NCI-H460 (cell line): ENCODE results near the gene MAP3K5. TPM values are rescaled to one million over a fixed set of nuclear protein-coding genes. Genes with fewer than 3 reads are reported as not detected.

Source experiments
- DNase-seq: peaks from one replicate; pipeline ENCODE4 v3.0.0-alpha.2; 2016; ENCODE audit warnings: low read depth; ENCODE audit errors: extremely low read depth
- total RNA-seq: library from RNA; depleted of rRNA; stranded (reverse); fragments of >200 nt; shearing (Covaris generic); gene quantifications from 2 replicates; pipeline ENCODE4 v1.2.3, GENCODE V29; 2014

The MAP3K5 gene
- total RNA-seq, 1 experiment from 2014 or later: 6.8 TPM

GRCh38 chr6:136549300-136550044, 242.8 kb downstream of the MAP3K5 start:
- DNase-seq: no peak

GRCh38 chr6:136548582-136549299, 243.5 kb downstream of the MAP3K5 start:
- no peak for DNase-seq

GRCh38 chr6:136547871-136548270, 244.4 kb downstream of the MAP3K5 start:
- DNase-seq: no peak

GRCh38 chr6:136547336-136547735, 244.9 kb downstream of the MAP3K5 start:
- no peak for DNase-seq

DNA sequence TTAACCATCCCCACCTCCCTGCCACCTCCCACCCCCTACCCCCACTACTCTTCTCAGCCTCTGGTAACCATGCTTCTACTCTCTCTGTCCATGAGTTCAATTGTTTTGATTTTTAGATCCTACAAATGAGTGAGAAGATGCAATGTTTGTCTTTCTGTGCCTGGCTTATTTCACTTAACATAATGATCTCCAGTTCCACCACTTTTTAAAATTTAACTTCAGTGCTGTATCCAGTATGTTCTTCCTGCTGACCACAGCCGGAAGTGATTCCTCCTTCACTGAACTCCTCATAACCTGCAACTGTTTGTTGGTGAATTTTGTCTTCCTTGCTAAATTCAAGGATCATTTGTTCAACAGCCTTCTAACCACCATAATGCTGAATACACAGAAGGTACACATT, 245.9 kb downstream of the MAP3K5 start:
- DNase-seq: no peak

GRCh38 chr6:136544326-136544725, 248.0 kb downstream of the MAP3K5 start:
- no peak for DNase-seq

- DNase-seq: no peak
Measured at GRCh38 chr6:136541395-136541794, 250.9 kb downstream of the MAP3K5 start.

- DNase-seq: no peak
Measured at GRCh38 chr6:136539967-136540652, 252.2 kb downstream of the MAP3K5 start.

- DNase-seq: no peak
Measured at GRCh38 chr6:136538836-136539235, 253.4 kb downstream of the MAP3K5 start.

GRCh38 chr6:136535880-136536650, 256.2 kb downstream of the MAP3K5 start:
- DNase-seq: no peak

GRCh38 chr6:136535017-136535765, 257.1 kb downstream of the MAP3K5 start:
- no peak for DNase-seq

DNA sequence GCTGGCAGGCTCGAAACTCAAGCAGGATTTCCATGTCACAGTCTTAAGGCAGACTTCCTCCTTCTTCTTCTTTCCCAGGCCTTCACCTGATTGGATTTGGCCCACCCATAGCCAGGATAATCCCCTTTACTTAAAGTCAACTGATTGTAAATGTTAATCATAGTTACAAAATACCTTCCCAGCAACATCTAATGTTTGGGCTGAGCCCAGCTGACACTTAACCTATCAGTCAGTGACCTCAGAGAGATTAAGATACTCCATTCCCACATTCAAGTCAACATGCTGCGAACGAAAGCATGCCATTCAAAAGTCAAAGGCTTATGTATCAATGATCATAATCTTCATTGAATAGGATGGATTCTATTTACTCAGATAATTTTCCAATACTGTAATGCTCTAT, 258.0 kb downstream of the MAP3K5 start:
- DNase-seq: no peak

- DNase-seq: no peak
Measured at GRCh38 chr6:136533487-136533886, 258.8 kb downstream of the MAP3K5 start.

GRCh38 chr6:136532030-136532429, 260.2 kb downstream of the MAP3K5 start:
- DNase-seq: no peak

GRCh38 chr6:136529710-136530109, 262.6 kb downstream of the MAP3K5 start:
- DNase-seq: no peak

- no peak for DNase-seq
Measured at GRCh38 chr6:136528477-136528876, 263.8 kb downstream of the MAP3K5 start.

GRCh38 chr6:136527831-136528230, 264.4 kb downstream of the MAP3K5 start:
- no peak for DNase-seq

- DNase-seq: no peak
Measured at GRCh38 chr6:136526937-136527336, 265.3 kb downstream of the MAP3K5 start.

GRCh38 chr6:136526196-136526930, 265.9 kb downstream of the MAP3K5 start:
- DNase-seq: no peak
